ENCODE data around the gene SCFD2. TPM values are rescaled to one million over a fixed set of nuclear protein-coding genes. Genes with fewer than 3 reads are reported as not detected.

Gene SCFD2
- polyA plus RNA-seq, 1 donor: 13.9 TPM

DNA sequence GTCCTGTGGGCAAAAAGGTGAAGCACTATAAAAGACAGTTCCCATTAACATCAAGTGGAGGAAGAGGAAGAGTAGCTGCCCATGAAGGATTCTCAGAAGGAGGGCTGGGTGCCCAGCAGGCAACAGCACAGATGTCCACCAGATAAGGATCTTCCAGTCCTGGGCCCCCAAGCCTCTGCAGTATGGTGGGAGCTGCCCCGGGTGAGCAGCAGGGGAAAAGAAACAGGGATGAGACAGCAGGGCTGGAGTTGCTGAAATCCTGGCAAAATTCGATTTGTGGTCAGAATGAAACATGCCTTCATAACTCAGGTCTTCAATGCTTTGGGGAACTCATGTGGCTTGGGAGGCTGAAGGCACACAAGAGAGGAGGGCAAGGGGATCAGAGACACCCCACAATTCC is 409.2 kb downstream of the SCFD2 start:
- DNase-seq: no peak

DNA sequence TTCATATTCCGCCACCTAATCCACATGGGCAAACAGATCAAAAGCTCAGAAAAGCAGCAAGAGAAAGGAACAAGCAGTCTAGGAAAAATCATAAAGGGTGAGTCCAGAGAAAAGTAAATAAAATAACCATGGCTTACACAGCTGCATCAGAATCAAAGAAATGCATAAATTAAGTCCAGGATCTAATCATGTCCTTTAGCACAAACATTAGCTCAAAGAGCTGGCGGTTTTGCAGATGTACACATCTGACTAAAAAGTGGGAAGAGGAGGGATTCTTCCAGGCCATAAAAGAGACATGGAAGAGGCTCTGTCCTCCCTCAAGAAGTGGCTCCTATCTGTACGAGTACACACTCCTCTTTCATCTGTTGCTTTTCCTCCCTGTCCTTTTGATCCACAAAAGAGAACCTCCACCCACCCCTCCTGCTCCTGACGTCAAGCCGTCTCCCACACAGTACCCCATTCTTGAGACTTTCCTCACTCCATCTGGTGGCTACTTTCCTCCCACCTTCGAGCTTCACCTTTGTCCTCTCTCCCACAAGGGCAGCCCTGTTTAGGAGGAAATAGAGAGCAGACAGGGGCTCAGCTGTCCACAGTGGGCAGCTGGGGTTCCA is 411.2 kb downstream of the SCFD2 start:
- DNase-seq: no peak

DNA sequence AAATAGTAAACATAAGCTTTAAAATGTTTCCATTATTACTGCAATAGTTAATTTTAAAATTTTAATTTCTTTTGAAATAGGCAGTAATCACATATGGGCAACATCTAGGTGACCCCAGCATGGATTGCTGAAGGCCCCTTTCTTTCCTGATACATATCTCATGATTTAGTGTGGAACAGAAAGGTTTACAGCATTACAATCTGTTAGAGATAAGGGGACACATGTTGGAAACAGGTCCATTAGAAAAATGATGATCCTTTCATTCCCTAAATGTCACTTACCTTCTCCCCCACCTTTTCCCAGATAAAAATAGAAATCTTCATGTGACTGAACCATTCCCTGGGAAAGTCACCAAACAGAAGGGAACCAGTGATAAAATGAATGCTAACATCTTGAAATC is 413.3 kb downstream of the SCFD2 start:
- DNase-seq: no peak

DNA sequence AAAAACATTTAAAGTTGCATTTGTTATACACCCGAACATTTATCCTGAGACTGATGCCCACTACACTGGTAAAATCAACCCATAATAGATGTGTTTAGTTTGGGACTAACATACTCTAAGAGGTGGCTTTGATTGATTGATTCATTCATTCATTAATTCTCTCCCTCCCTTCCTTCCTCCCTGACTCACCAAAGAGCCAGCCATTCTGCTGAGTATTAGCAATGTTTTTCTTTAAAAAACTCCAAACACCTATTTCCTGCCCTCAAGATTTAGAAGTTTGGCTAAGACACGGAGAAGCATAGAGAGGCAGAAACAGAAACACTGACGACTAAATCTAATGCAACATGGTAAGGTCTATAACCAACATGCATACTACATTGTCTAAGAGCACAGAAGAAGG is 414.8 kb downstream of the SCFD2 start:
- DNase-seq: no peak

DNA sequence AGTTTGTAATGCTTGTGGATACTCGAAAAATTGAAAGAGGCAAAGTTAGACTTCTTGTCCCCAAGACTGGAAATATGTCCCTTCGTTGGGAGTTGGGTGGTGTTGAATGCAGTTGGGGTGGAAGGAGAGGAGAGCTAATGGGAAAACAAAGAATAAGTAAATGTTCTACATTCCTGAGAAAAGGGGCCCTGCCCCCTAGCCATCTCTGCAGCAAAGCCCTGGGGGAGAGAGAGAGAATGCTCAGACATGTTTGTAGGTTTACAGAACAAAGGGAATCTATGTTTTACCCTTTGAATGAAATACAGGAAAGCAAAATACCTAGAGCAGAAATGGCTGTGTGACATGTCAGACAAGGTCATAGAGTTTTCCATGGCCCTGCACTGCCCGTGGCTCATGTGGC is 415.6 kb downstream of the SCFD2 start:
- DNase-seq: no peak

DNA sequence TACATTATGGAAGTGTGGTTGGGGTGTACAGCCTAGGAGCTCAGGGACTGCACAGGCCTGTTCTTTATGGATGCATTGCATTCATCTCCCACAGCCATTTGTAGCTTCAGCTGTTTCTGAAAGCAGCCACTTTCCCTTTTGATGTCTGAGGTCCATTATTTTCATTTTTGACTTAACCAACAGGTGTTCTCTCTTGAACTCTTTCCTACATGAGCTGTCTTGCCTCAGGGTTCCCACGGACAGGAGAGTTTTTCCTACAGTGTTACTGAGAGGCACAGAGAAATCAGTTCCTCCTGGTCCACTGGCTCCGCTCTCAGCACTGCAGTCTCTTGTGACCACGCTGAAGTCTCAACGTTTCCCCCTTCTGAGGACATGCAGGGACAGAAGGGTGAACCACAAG is 416.5 kb downstream of the SCFD2 start:
- no peak for DNase-seq

DNA sequence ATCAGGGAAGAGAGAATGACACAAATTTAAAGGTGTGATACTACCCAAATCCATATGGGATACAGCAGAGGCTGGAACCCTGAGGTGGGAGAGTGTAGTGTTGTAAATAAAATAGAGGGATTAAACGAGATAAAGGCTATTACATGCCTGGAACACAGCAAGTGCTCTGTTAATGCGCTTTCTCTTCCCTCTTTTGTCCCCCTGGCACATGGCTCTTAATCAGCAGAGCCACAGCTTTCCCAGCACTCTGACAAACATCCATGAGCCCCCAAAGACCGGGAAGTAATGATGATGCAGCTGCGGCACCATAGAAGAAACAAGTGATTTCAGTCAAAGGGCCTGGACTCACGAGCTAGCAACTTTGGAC is 417.8 kb downstream of the SCFD2 start:
- DNase-seq: no peak

DNA sequence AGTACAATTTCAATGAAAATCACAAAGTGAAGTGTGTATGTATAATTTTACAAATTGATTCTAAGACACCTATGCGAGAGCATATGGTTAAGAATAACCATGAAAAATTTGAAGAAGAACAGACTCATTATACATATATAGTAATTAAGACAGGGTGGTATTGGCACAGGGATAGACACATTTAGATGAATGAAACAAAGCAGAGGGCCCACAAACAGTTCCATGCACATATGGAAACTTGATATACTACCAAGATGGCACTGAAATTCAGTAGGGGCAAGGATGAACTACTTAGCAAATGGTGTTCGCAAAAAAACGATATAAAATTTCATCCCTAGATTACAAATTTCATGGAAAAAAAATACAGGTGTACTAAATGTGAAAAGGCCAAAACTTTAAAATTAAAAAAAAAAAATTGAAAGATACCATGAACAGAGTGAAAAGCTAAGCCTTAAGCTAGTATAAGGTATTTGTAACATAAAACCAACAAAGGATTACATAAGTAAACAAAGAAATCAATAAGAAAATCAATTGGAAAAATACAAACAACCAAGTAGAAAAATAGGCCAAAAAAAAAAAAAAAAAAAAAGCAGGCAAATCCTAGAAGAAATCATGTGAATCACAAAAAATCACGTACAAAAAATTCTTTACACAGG is 418.3 kb downstream of the SCFD2 start:
- no peak for DNase-seq

DNA sequence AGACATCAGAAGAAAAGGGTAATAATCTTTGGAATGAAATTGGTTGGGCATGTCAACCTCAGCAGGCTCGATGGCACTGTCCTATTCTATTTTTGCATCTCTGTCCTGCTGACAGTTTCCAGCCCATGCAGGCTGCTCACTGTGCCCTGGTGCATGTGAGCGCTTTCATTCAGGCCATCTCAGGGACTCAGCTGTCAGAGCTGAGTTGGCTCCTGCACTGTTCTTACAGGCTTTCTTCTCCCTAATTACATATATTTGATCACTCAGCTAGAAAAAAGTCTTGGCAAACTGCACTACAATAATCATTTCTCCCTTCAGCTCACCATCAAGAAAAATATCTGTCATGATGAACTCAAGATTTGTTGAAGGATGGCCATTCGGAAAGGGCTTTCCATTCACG is 419.0 kb downstream of the SCFD2 start:
- DNase-seq: no peak

DNA sequence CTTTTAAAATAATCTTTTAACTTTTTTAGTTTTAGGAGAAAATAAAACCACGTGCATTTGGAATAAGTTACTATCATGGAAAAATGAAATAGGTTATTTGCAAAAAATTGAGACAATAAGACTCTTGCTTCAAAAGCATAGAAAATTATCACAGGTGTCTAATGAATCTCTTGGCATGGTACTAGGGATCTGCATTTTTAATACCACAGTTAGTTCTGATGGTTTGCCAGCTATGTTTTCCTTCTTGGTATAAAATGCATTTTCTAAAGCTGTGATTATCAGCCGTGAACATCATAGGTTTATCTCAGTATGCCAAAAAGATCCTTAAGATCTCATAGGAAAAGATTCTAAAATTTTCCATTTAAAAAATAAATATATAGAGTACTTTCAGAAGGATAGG is 419.9 kb downstream of the SCFD2 start:
- no peak for DNase-seq

DNA sequence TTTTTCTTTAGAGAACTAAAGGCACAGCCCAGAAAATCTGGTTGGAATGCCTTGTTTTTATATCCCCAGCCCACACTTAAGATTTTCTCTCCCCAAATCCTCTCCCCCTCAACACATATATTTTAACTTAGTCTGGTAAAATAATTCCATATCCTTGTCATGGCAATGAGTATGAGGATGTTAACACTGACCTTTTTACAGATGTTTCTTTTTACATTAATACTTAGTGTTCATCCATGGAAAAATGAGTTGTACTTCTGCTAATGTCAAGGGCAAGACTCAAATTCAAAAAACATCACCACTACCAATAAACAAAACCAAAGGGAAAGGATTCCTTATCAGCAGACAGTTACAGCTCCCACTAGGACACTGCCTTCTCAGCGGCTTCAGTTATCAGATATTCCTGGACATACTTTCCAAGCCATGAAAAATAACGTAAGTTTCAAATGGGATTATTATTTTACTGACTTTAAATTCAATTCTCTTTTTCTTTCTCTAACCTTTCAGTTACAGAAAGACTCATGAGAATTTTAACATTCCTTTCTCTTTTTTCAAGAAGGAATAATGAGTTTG is 420.4 kb downstream of the SCFD2 start:
- DNase-seq: no peak

DNA sequence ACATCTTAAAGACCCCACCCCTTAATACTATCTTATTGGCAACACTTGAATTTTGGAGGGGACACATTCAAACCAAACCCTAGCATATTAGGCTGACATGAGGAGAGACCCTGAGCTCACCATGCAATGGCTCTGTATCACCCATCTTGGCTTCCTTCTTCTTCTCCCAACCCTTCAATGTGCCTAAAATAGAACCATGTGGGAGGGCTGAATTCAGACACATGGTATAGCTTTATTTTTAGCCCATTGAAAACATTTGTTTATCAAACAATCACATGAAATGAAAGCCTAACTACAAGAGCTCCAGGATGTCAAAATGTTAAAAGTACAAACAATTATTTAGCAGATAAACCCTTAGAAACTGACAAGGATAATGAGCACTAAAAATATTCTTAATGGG is 422.2 kb downstream of the SCFD2 start:
- DNase-seq: no peak

DNA sequence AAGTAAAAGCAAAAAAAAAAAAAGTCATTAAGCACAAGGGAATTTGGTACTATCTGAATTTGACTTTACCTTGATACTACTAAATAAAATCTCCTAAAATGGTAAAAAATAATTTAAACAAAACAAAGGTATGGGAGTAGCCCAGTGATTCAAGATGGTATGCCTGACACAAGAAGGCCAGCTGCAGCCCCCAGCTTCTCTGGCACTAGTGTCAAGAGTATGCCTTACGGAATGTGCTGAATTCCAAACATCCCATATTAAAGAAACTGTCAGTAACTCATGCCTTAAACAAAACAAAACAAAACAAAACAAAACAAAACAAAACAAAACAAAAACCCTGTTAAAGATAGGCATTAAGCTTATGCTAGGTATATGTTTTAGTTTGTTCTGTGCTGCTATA is 422.9 kb downstream of the SCFD2 start:
- no peak for DNase-seq

DNA sequence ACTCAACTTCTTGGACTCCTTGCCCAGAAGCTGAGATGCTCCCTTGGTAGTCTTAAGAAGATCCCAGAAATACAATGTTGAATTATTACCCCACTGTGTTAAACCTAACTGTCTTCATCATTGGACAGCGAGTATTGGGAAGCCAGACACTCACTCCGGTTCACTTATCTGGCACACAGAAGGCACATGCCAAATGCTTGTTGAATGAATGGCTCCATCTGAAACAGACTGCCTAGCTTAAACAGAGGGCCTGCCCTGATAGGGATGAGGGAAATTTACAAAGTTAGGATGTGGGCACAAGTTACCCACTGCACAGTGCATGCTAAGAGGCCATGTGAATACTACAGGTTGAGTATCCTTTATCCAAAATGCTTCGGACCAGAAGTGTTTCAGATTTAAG is 424.4 kb downstream of the SCFD2 start:
- DNase-seq: no peak

DNA sequence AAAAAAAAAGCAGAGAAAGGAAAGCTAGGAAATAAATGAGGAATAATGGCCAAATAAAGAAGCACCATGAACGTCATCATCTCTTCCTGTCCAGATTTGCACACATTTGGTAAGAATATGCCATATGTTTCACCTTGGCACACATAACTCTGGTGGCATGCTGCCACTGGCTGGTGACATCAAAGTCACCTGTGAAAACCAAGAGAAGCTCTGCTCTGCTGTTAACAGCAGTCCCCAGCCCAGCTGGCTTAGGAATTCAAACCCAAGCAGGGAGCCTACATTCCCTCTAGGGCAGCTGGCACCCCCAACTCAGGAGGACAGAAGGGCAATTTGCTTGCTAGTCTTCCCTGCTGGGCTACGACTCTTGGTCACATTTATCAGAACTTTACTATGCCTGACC is 426.1 kb downstream of the SCFD2 start:
- DNase-seq: no peak

DNA sequence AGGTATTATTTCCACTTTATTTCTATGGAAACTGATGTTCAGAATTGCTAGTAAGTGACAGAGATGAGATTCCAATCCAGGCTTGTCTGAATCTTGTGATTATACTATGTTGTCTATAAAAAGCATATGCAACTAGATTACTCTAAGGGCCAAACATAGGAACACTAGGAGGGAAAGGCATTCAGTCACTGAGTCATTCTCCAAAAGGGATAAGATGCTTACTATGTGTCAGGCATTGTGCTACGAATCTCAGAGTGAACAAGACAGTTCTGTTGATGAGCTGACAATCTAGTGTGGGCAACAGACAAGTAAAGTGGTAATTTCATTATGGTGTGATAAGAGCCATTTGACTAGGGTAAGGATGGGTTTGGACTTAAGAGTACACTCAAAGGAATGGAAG is 426.5 kb downstream of the SCFD2 start:
- no peak for DNase-seq

DNA sequence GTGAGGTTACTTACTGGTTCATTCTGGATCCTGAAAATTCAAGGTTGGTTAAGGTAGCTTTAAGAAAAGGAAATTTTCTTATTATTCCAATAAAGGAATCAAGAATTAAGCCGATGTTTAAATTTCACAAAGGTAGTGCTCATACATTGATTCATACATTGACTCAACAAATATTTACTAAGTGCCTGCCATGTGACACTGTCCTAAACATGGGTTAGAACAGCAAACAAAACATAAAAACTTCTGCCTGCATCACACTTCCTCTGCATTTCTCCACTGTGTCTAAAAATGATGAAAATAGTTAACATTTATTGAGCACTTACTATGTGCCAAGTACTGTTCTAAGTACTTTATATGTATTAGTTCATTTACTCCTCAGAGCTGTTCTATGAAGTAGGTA is 428.0 kb downstream of the SCFD2 start:
- no peak for DNase-seq

DNA sequence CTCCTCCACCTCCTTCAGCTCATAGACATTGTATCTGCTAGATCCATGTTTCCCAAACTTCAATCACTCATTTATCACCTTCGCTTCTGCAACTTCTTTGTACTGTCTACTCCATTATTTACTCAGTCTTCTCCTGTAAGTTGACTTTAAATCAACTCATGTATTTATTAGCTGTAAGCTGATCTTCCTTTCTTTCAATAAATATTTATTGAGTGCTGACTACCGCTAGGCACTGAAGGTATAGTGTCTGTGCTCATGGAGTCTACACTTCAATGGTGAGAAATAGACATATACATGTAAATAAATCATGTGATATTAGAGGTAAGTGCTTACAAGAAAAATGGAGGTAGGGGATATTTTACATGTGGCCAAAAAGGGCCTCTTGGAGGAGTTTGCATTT is 429.1 kb downstream of the SCFD2 start:
- no peak for DNase-seq

DNA sequence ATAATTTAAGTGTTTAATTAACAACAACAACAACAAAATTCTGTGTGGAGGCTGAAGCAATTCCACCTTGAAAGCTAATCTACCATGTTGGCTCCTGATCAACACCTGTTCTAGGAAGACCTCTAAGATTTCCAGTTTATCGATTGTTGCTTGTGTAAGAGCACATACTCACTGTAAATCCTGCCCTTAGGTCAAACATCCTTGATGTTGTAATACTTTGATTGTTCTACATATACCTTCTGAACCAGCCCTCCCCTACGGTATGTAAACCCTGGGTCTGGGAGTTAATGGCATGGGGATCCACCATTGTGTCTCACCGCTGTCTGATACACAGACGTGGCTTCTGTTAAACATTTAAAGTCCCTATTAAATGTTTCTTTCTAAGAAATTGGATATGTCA is 430.5 kb downstream of the SCFD2 start:
- no peak for DNase-seq

DNA sequence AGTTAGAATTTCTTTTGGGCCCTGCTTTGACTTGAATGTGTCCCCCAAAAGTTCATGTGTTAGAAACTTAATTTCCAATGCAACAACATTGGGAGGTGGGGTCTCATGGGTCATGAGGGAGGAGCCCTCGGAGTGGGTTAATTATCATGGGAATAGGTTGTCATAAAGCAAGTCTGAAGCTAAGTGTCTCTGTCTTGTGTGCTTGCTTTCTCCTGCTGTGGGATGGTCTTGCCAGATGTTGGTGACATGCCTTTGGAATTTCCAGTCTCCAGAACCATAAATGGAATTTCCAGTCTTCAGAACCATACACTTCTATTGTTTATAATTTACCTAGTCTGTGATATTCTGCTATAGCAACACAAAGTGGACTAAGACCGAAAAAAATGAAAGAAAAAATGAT is 432.1 kb downstream of the SCFD2 start:
- DNase-seq: no peak

DNA sequence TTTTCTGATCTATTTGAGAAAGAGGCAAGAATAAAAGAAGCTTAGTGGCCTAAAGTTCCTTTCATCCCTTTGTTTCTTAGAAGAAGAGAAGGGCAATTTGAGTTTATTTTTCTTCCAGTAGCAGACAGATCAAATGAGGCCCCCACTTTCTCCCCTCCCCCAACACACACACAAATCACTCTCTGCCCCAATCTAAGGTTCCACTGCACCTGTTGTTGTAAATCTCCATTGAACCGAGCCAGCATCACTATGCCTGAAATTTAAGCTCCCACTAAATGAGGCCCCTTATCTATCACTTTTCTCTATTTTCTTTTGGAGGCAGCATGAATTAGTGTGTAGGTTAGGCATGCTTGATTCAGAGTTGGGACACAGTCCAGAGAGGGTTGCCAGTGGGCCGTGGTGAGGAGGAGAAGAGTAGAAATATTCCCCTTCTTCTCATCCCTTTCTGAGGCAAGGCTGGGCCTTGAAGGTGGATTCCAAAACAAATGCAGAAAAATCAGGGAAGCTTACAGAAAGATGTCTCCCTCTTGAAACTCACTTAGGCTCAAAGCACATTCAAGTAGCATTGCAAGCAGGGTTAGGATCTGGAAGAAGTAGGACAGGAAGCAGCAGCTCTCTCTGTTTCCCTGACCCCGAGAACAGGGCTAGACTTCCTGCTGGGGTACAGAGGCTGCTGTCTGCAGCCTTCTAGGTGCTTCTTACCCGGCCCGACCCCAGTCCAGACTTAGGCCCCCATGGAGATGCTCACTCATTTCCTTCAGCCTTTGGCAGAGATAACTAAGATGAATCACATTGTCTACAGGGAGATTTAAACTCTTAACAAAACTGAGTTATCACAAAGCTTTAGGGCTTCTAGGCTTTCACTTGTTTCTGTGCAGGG is 433.0 kb downstream of the SCFD2 start:
- peak; percentile 44 for DNase-seq

DNA sequence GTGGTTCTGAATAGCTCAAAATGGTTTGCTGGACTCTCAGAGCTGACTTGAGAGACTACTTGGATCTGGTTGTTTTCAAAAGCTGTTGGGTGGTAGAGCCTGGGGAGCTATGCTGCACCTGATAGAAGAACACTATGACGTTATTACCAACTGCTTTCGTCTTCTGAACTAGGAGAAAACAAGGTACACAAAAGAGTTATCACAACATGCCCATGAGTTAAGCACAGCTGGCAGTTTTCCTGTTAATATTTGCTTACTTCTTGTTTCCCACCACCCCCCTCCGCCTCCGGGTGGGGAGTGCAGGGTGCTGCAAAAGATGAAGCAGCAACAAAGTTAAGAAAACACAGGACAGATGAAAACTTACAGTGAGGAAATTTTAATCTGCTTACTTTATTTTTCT is 434.6 kb downstream of the SCFD2 start:
- DNase-seq: no peak
